ENCODE measurements around the gene BPNT1. TPM values are rescaled to one million over a fixed set of nuclear protein-coding genes. Genes with fewer than 3 reads are reported as not detected.
"Not testable (repeated sequence)": the region's sequence is repeated elsewhere in the genome, so short reads cannot be mapped to it uniquely, and the experiment has no call there.

Gene BPNT1
- total RNA-seq, 6 experiments from 2014 or later = 22.0 to 28.1 (median 25.0) TPM

GRCh38 chr1:220119043-220119512 is 29.5 kb upstream of the BPNT1 start:
- H3K9me3 Mint-ChIP-seq = no peaks in the 10 kb centered on the region
- DNase-seq = no peak
- no peak overlapping the region for H3K4me3 Mint-ChIP-seq
- no peak for TF ChIP-seq CTCF (IDR thresholded peaks at IDR 0.05)
- H3K27ac Mint-ChIP-seq = no peak overlapping the region
- H3K4me1 Mint-ChIP-seq (ENCODE audit: low read depth) = peaks cover under 1% of the 10 kb centered on the region; the same call in 1 of the 2 replicates
- no peaks in the 10 kb centered on the region; the same call in 1 of the 2 replicates for H3K27me3 Mint-ChIP-seq (ENCODE audit: insufficient read depth)
- peaks cover 2% of the 10 kb centered on the region; the same call in 1 of the 2 replicates for H3K36me3 Mint-ChIP-seq (ENCODE audit: low read depth)

- H3K4me1 Mint-ChIP-seq (ENCODE audit: low read depth) = no peaks in the 10 kb centered on the region
- no peaks in the 10 kb centered on the region for H3K9me3 Mint-ChIP-seq
- H3K27me3 Mint-ChIP-seq (ENCODE audit: insufficient read depth) = no peaks in the 10 kb centered on the region; the same call in 1 of the 2 replicates
- TF ChIP-seq CTCF (IDR thresholded peaks at IDR 0.05) = peak; percentile 73
- no peak overlapping the region for H3K4me3 Mint-ChIP-seq
- peaks cover 10% of the 10 kb centered on the region for H3K36me3 Mint-ChIP-seq (ENCODE audit: low read depth)
- H3K27ac Mint-ChIP-seq = no peak overlapping the region
- DNase-seq = peak; percentile 28
Observed at GRCh38 chr1:220113136-220113695, 23.6 kb upstream of the BPNT1 start.

GRCh38 chr1:220112600-220112999 is 23.0 kb upstream of the BPNT1 start:
- H3K4me1 Mint-ChIP-seq (ENCODE audit: low read depth); H3K27me3 Mint-ChIP-seq (ENCODE audit: insufficient read depth); DNase-seq; H3K4me3 Mint-ChIP-seq; H3K27ac Mint-ChIP-seq; H3K9me3 Mint-ChIP-seq: not testable (repeated sequence)
- H3K36me3 Mint-ChIP-seq (ENCODE audit: low read depth) = peaks cover 10% of the 10 kb centered on the region

GRCh38 chr1:220110473-220110872 is 20.9 kb upstream of the BPNT1 start:
- H3K27me3 Mint-ChIP-seq (ENCODE audit: insufficient read depth); DNase-seq; H3K4me3 Mint-ChIP-seq; H3K4me1 Mint-ChIP-seq (ENCODE audit: low read depth); H3K9me3 Mint-ChIP-seq; H3K27ac Mint-ChIP-seq: not testable (repeated sequence)
- H3K36me3 Mint-ChIP-seq (ENCODE audit: low read depth) = peaks cover 25% of the 10 kb centered on the region

- peaks cover 16% of the 10 kb centered on the region for H3K36me3 Mint-ChIP-seq (ENCODE audit: low read depth)
- H3K4me1 Mint-ChIP-seq (ENCODE audit: low read depth) = peaks cover 9% of the 10 kb centered on the region
- no peak overlapping the region for H3K27ac Mint-ChIP-seq
- TF ChIP-seq CTCF (IDR thresholded peaks at IDR 0.05) = no peak
- DNase-seq = no peak
- no peaks in the 10 kb centered on the region for H3K27me3 Mint-ChIP-seq (ENCODE audit: insufficient read depth)
- no peak overlapping the region for H3K4me3 Mint-ChIP-seq
- no peaks in the 10 kb centered on the region for H3K9me3 Mint-ChIP-seq
Observed at GRCh38 chr1:220099826-220100225, 10.2 kb upstream of the BPNT1 start.

GRCh38 chr1:220094016-220094911 is 4.7 kb upstream of the BPNT1 start, which contains the start of gene IARS2:
TSS of gene IARS2 (plus strand) at chr1:220094132. CDS start at chr1:220094217, 85 bp downstream.
- Mint-ChIP-seq H3K4me3 (peak within 1 kb of the TSS; percentile 89), H3K27ac (peak within 1 kb of the TSS; percentile 42), H3K9me3 (no peaks in the 10 kb centered on the region), H3K4me1 (ENCODE audit: low read depth) (peaks cover 13% of the 10 kb centered on the region), H3K27me3 (ENCODE audit: insufficient read depth) (no peaks in the 10 kb centered on the region), H3K36me3 (ENCODE audit: low read depth) (peaks cover 12% of the 10 kb centered on the region)
- peak; percentile 32; the same call in 1 of the 2 replicates for TF ChIP-seq CTCF (IDR thresholded peaks at IDR 0.05)
- peak; percentile 77 for DNase-seq

Measured in HFFc6 (cell line).